Heart right ventricle (tissue), 16 donors: ENCODE data around the gene SVEP1. TPM values are rescaled to one million over a fixed set of nuclear protein-coding genes. Genes with fewer than 3 reads are reported as not detected.

Experiments used
- ATAC-seq, 8 donors: fragments of 200-7000 bp; cut with Tn5 transposase; one replicate each; pipeline ENCODE4 v1.9.1; 2020; ENCODE audit warnings: mild to moderate bottlenecking in 8 of 8, moderate library complexity in 8 of 8, moderate number of reproducible peaks in 1 of 8
- DNase-seq, 2 donors: peaks; one replicate each; pipeline ENCODE4 v3.0.0-alpha.2; 2020
- H3K27ac ChIP-seq, 10 donors: fragments of 200-600 bp; sonication (generic) in 2 of 10; one replicate each; pipeline versions ENCODE4 v1.5.0 to v1.8.0; 2020 to 2022; ENCODE audit warnings: mild to moderate bottlenecking in 3 of 10
- H3K27me3 ChIP-seq, 7 donors: fragments of 200-600 bp; one replicate each; pipeline ENCODE4 v1.8.0; 2021 to 2022; ENCODE audit warnings: mild to moderate bottlenecking in 2 of 7
- H3K36me3 ChIP-seq, 9 donors: fragments of 200-600 bp; sonication (generic) in 1 of 9; one replicate each; pipeline versions ENCODE4 v1.5.0 to v1.8.0; 2020 to 2022; ENCODE audit warnings: mild to moderate bottlenecking in 2 of 9
- H3K4me1 ChIP-seq, 9 donors: fragments of 200-600 bp; sonication (generic) in 1 of 9; one replicate each; pipeline versions ENCODE4 v1.5.0 to v1.8.0; 2020 to 2022; ENCODE audit warnings: mild to moderate bottlenecking in 4 of 9
- H3K4me3 ChIP-seq, 10 donors: fragments of 200-600 bp; sonication (generic) in 2 of 10; one replicate each; pipeline versions ENCODE4 v1.5.0 to v1.8.0; 2020 to 2022; ENCODE audit warnings: mild to moderate bottlenecking in 7 of 10, moderate library complexity in 2 of 10
- H3K9me3 ChIP-seq, 11 donors: fragments of 200-600 bp in 10 of 11; sonication (generic) in 2 of 11; one replicate each; pipeline versions ENCODE4 v1.5.0 to v1.8.0; 2013 to 2022; ENCODE audit warnings: mild to moderate bottlenecking in 2 of 11, control low read depth in 1 of 11, moderate library complexity in 1 of 11
- CTCF ChIP-seq, 9 donors: fragments of 200-600 bp; sonication (generic) in 2 of 9; IDR thresholded peaks; one replicate each; pipeline versions ENCODE4 v1.5.0 to v1.8.0; 2021 to 2022; ENCODE audit warnings: antibody characterized with exemption in 9 of 9, mild to moderate bottlenecking in 5 of 9, moderate library complexity in 1 of 9
- WGBS, 2 donors: extraction: QIAGEN DNeasy Blood & Tissue Kit; methylation state at CpG; one replicate each; pipeline ENCODE4 v1.1.7; 2013; ENCODE audit warnings: inconsistent platforms in 1 of 2; 5-methylcytosine and 5-hydroxymethylcytosine counted together
- intact Hi-C, 10 donors: fragments of 100-400 bp; cut with DNase I; formaldehyde crosslinking; loops; one replicate each; pipeline versions ENCODE4 v1.11.1 to v1.14.2; 2022
- polyA plus RNA-seq, 2 donors: library from polyadenylated mRNA; stranded (reverse); fragments of 200-250 nt; gene quantifications; one replicate each; pipeline ENCODE4 v1.2.3, GENCODE V29; 2013
- total RNA-seq, 10 donors: library from RNA; stranded (reverse); fragmentation: NEBNext Ultra II Directional in 3 of 10; extraction: Animal tissue kit (Norgen Biotek cat#: 25700) in 3 of 10; gene quantifications; one replicate each; pipeline versions ENCODE4 v1.2.1 to v1.2.4, GENCODE V29; 2021 to 2023
- donor health status: Arrhythmogenic right ventricular cardiomyopathy.
- donor health status: ischemic (EF 13 %, LVEDD 7.1; RV severe dilation, severe dysfunction).
- donor health status: healthy with polysubstance abuse.
- donor health status: DM: no; HTN: yes; CAD: no.
- donor health status: DM: no; HTN: no; CAD: no.
- donor health status: ischemic (EF 25% LVEDD 6.9; RV normal size, moderate dysfunction).
- donor health status: ischemic (EF 25% LVEDD 5.7; RV mildly dilated, moderate dysfunction).
- donor health status: healthy.
- donor health status: DM: yes; HTN: yes; CAD: no.
- donor health status: Ischemic cardiomyopathy.
- donor health status: ischemic (EF 35%, LVEDD 5.7; RV mildly dilated, moderate dysfunction).
- donor health status: nonischemic (EF 11% LVEDD 7.7; RV severe dilation, severe dysfunction).
- donor health status: DM: yes; HTN: yes; CAD: no.
- donor health status: PGD.
- donor health status: ischemic (EF 29% LVEDD 5.4; RV normal size, mild dysfunction).
- donor health status: nonischemic (EF 23%, LVEDD 6.1; RV moderate dilation, normal function).

Gene SVEP1
- total and polyA plus RNA-seq, 12 donors, result 0.66 to 16.4 (median 6.3) TPM

GRCh38 chr9:110520120-110520701 is 59.3 kb downstream of the SVEP1 start:
- Histone ChIP-seq H3K27ac (peak overlapping the region in 3 of 10 donors; percentile 4 to 20 (median 6)), H3K4me3 (no peak overlapping the region), H3K9me3 (no peaks in the 10 kb centered on the region), H3K36me3 (no peaks in the 10 kb centered on the region), H3K4me1 (peaks cover 0 to 21% (median 0%) of the 10 kb centered on the region in 9 donors), H3K27me3 (no peaks in the 10 kb centered on the region)
- TF ChIP-seq CTCF (IDR thresholded peaks at IDR 0.05), result no peak
- WGBS, 2 donors, result 51 to 52% methylated on average over 6 of the region's 6 CpGs
- peak in 5 of 8 donors; percentile 46 to 72 (median 61) for ATAC-seq
- no peak for DNase-seq
- intact Hi-C loops, result loop anchor here in 1 of 10 donors (10.0 kb wide), 1 partner anchor 65 kb away; no protein-coding TSS in a partner anchor

GRCh38 chr9:110517483-110517882 is 62.1 kb downstream of the SVEP1 start:
- Histone ChIP-seq H3K9me3 (no peaks in the 10 kb centered on the region), H3K4me1 (peaks cover 0 to 21% (median 0%) of the 10 kb centered on the region in 9 donors), H3K36me3 (peaks cover 0 to 5% (median 0%) of the 10 kb centered on the region in 9 donors), H3K27ac (no peak overlapping the region), H3K27me3 (peaks cover 0 to 3% (median 0%) of the 10 kb centered on the region in 7 donors), H3K4me3 (no peak overlapping the region)
- TF ChIP-seq CTCF (IDR thresholded peaks at IDR 0.05), result no peak
- intact Hi-C loops, result no loop called here
- ATAC-seq (no peak), DNase-seq (no peak)
- 93 to 94% methylated on average over 5 of the region's 5 CpGs for WGBS, 2 donors

- Histone ChIP-seq H3K4me3 (no peak overlapping the region), H3K27ac (no peak overlapping the region), H3K9me3 (no peaks in the 10 kb centered on the region), H3K4me1 (peaks cover 0 to 6% (median 0%) of the 10 kb centered on the region in 9 donors), H3K27me3 (peaks cover 0 to 3% (median 0%) of the 10 kb centered on the region in 7 donors), H3K36me3 (peaks cover 0 to 15% (median 0%) of the 10 kb centered on the region in 9 donors)
- no peak for DNase-seq
- TF ChIP-seq CTCF (IDR thresholded peaks at IDR 0.05), result no peak
- intact Hi-C loops, result no loop called here
- ATAC-seq, result no peak
- 68 to 70% methylated on average over 1 of the region's 1 CpG for WGBS, 2 donors
These were observed 64.6 kb downstream of the SVEP1 start for GRCh38 chr9:110514897-110515296.

GRCh38 chr9:110512817-110513216 is 66.7 kb downstream of the SVEP1 start:
- ATAC-seq (no peak), DNase-seq (no peak)
- H3K4me1 ChIP-seq, result no peaks in the 10 kb centered on the region
- H3K27me3 ChIP-seq, result peaks cover 0 to 3% (median 0%) of the 10 kb centered on the region in 7 donors
- no peaks in the 10 kb centered on the region for H3K9me3 ChIP-seq
- peaks cover 0 to 24% (median 0%) of the 10 kb centered on the region in 9 donors for H3K36me3 ChIP-seq
- intact Hi-C loops, result no loop called here
- H3K27ac ChIP-seq, result no peak overlapping the region
- no peak for TF ChIP-seq CTCF (IDR thresholded peaks at IDR 0.05)
- H3K4me3 ChIP-seq, result no peak overlapping the region
- 90 to 91% methylated on average over 3 of the region's 3 CpGs for WGBS, 2 donors
